Uterus (tissue), 2 donors: ENCODE measurements around the gene SHANK2.

Source experiments
- CTCF ChIP-seq, 4 experiments: fragments of 200-600 bp in 2 of 4; fragments of 450-650 bp in 2 of 4; sonication (generic) in 2 of 4; IDR thresholded peaks; one replicate each; pipeline ENCODE4 v1.5.1; 2016 to 2019; ENCODE audit warnings: antibody characterized with exemption in 4 of 4, mild to moderate bottlenecking in 2 of 4, moderate library complexity in 1 of 4
- POLR2A ChIP-seq, 2 donors: fragments of 450-650 bp; IDR thresholded peaks; one replicate each; pipeline ENCODE4 v1.6.1; 2016; ENCODE audit warnings: antibody characterized with exemption in 2 of 2, mild to moderate bottlenecking in 1 of 2, moderate library complexity in 1 of 2

- TF ChIP-seq POLR2A (IDR thresholded peaks at IDR 0.05) = no peak
- no peak for TF ChIP-seq CTCF (IDR thresholded peaks at IDR 0.05)
These were observed 17.5 kb upstream of the SHANK2 start for GRCh38 chr11:71269603-71270511.
